Measurements from ENCODE around the gene STK32C.

GRCh38 chr10:132196178-132197113 lies 111.3 kb downstream of the STK32C start:
- TF ChIP-seq EP300 (IDR thresholded peaks at IDR 0.05) (no peak), CTCF (IDR thresholded peaks at IDR 0.05) (no peak), POLR2A (IDR thresholded peaks at IDR 0.05) (no peak)

Data from upper lobe of left lung (tissue), 4 donors.